OCI-LY1 (cell line): Measurements from ENCODE around the gene SLFN5.

Experiments used
- H2AFZ ChIP-seq: fragments of 200-600 bp; sonication (generic), shearing (Covaris generic); 2 replicates; pipeline ENCODE4 v1.6.0; 2014; ENCODE audit warnings: antibody characterized with exemption, mild to moderate bottlenecking, low read length
- H3F3A ChIP-seq: fragments of 200-600 bp; sonication (generic), shearing (Covaris generic); 2 replicates; pipeline ENCODE4 v1.6.0; 2014; ENCODE audit warnings: mild to moderate bottlenecking, antibody characterized with exemption, low read length, moderate library complexity; ENCODE audit not compliant: insufficient read depth
- H3K27ac ChIP-seq: fragments of 200-600 bp; sonication (generic); 2 replicates; pipeline ENCODE4 v1.5.1; 2014; ENCODE audit warnings: low read length, mixed run types, mild to moderate bottlenecking, low read depth; ENCODE audit not compliant: poor library complexity, severe bottlenecking
- H3K27me3 ChIP-seq: fragments of 200-600 bp; sonication (generic); 2 replicates; pipeline ENCODE4 v1.6.0; 2014; ENCODE audit warnings: antibody characterized with exemption, mild to moderate bottlenecking, low read length, moderate library complexity; ENCODE audit not compliant: insufficient read depth
- H3K36me3 ChIP-seq: fragments of 200-600 bp; sonication (generic); 2 replicates; pipeline ENCODE4 v1.6.1; 2014; ENCODE audit warnings: mild to moderate bottlenecking, antibody characterized with exemption, low read length, moderate library complexity, mixed read lengths; ENCODE audit not compliant: insufficient read depth
- H3K4me1 ChIP-seq: fragments of 200-600 bp; sonication (generic); 2 replicates; pipeline ENCODE4 v1.5.1; 2014; ENCODE audit warnings: mild to moderate bottlenecking, low read length, moderate library complexity; ENCODE audit not compliant: insufficient read depth, severe bottlenecking
- H3K4me2 ChIP-seq: fragments of 200-600 bp; sonication (generic), shearing (Covaris generic); 2 replicates; pipeline ENCODE4 v1.6.1; 2014; ENCODE audit warnings: low read length
- H3K4me3 ChIP-seq: fragments of 200-600 bp; sonication (generic); 2 replicates; pipeline ENCODE4 v1.5.1; 2014; ENCODE audit warnings: low read length, low read depth, mild to moderate bottlenecking, mixed read lengths; ENCODE audit not compliant: poor library complexity, severe bottlenecking
- H3K79me2 ChIP-seq: fragments of 200-600 bp; shearing (Covaris generic); 2 replicates; pipeline ENCODE4 v1.6.1; 2016; ENCODE audit warnings: mixed run types, low read length, mixed read lengths; ENCODE audit not compliant: insufficient read depth
- H3K9ac ChIP-seq: fragments of 200-600 bp; sonication (generic), shearing (Covaris generic); 2 replicates; pipeline ENCODE4 v1.6.1; 2014; ENCODE audit warnings: mild to moderate bottlenecking, low read length, mixed read lengths
- H3K9me2 ChIP-seq: fragments of 200-600 bp; sonication (generic), shearing (Covaris generic); 2 replicates; pipeline ENCODE4 v1.6.1; 2014; ENCODE audit warnings: low read depth, mild to moderate bottlenecking, low read length, mixed read lengths
- H3K9me3 ChIP-seq: fragments of 200-600 bp; shearing (Covaris generic); 2 replicates; pipeline ENCODE4 v1.6.1; 2014; ENCODE audit warnings: low read length, mixed read lengths
- H4K20me1 ChIP-seq: fragments of 200-600 bp; sonication (generic), shearing (Covaris generic); 2 replicates; pipeline ENCODE4 v1.6.0; 2016; ENCODE audit warnings: mild to moderate bottlenecking, low read length; ENCODE audit not compliant: insufficient read depth
- CTCF ChIP-seq: fragments of 200-600 bp; sonication (generic), shearing (Covaris generic); IDR thresholded peaks from 2 replicates; pipeline ENCODE4 v1.5.1; 2017; ENCODE audit warnings: mild to moderate bottlenecking, antibody characterized with exemption, low read length, moderate library complexity, mixed read lengths
- EZH2 ChIP-seq: fragments of 200-600 bp; sonication (generic), shearing (Covaris generic); IDR thresholded peaks from 2 replicates; pipeline ENCODE4 v1.8.0; 2017; ENCODE audit warnings: borderline replicate concordance, mixed run types, mild to moderate bottlenecking, antibody characterized with exemption, low read length, moderate library complexity, mixed read lengths

SLFN5 gene

DNA sequence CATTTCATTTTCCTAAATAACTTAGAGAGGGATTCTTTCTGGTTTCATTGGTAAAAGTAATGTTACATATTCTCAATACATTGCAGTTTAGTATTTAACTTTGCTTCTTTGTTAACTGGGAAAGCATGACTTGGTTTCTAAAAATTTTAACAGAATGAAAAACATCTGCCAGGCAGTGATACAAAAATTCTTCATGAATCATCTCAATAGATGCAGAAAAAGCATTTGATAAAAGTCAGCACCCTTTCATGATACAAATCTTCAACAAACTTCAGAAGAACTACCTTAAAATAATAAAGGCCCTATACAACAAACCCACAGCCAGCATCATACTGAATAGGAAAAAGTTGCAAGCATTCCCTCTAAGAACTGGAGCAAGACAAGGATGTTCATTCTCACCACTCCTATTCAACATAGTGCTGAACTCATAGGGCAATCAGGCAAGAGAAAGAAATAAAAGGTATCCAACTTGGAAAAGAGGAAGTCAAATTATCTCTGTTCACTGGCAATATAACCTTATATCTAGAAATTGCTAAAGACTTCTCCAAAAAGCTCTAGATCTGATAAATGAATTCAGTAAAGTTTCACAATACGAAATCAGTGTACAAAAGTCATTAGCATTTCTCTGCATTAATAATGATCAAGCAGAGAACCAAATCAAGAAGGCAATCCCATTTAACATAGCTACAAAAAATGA lies 50.4 kb downstream of the SLFN5 start:
- Histone ChIP-seq H3K9me2 (no peaks in the 10 kb centered on the region), H3K4me3 (no peak overlapping the region), H3F3A (no peaks in the 10 kb centered on the region), H2AFZ (no peak overlapping the region), H4K20me1 (no peaks in the 10 kb centered on the region), H3K27ac (no peak overlapping the region), H3K4me1 (no peaks in the 10 kb centered on the region), H3K27me3 (no peaks in the 10 kb centered on the region), H3K79me2 (no peaks in the 10 kb centered on the region), H3K36me3 (no peaks in the 10 kb centered on the region), H3K9me3 (no peaks in the 10 kb centered on the region), H3K9ac (no peak overlapping the region), H3K4me2 (no peak overlapping the region)
- TF ChIP-seq EZH2 (no peak), CTCF (no peak)

DNA sequence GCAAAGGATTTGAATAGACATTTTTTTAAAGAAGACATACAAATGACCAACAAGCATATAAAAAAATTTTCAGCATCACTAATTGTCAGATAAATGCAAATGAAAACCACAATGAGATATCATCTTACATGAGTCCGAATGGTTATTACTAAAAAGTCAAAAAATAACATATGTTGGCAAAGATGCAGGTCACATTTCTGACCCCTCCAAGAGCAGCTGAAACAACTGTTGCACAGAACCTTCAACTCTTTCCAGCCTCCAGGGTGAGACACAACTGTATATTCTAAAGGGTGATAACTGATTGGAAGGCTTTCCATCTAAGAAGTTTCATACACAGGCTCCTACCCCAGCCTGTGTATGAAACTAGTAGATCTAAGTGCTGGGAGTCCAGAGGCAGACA lies 51.9 kb downstream of the SLFN5 start:
- no peaks in the 10 kb centered on the region; the same call in 1 of the 2 replicates for H3K27me3 ChIP-seq
- TF ChIP-seq CTCF: no peak
- TF ChIP-seq EZH2: no peak
- H3K36me3 ChIP-seq: no peaks in the 10 kb centered on the region
- H4K20me1 ChIP-seq: no peaks in the 10 kb centered on the region
- no peak overlapping the region for H2AFZ ChIP-seq
- no peaks in the 10 kb centered on the region for H3K79me2 ChIP-seq
- H3K27ac ChIP-seq: no peak overlapping the region
- no peaks in the 10 kb centered on the region for H3K4me1 ChIP-seq
- H3K9me2 ChIP-seq: no peaks in the 10 kb centered on the region
- H3F3A ChIP-seq: no peaks in the 10 kb centered on the region
- H3K9ac ChIP-seq: no peak overlapping the region
- no peak overlapping the region for H3K4me2 ChIP-seq
- no peak overlapping the region for H3K4me3 ChIP-seq
- H3K9me3 ChIP-seq: no peaks in the 10 kb centered on the region

- TF ChIP-seq EZH2 (no peak), CTCF (no peak)
Observed at GRCh38 chr17:35295686-35296085, 52.8 kb downstream of the SLFN5 start.

More at GRCh38 chr17:35295686-35296085, 52.8 kb downstream of the SLFN5 start:
- H4K20me1 ChIP-seq: no peaks in the 10 kb centered on the region
- H3K27me3 ChIP-seq: no peaks in the 10 kb centered on the region; the same call in 1 of the 2 replicates
- H3K27ac ChIP-seq: no peak overlapping the region
- H3K4me3 ChIP-seq: no peak overlapping the region
- no peak overlapping the region for H3K9ac ChIP-seq
- H3K4me2 ChIP-seq: no peak overlapping the region
- no peaks in the 10 kb centered on the region for H3K9me3 ChIP-seq
- no peaks in the 10 kb centered on the region for H3K36me3 ChIP-seq
- H3K79me2 ChIP-seq: no peaks in the 10 kb centered on the region
- H3K4me1 ChIP-seq: no peaks in the 10 kb centered on the region
- H3F3A ChIP-seq: no peaks in the 10 kb centered on the region
- H2AFZ ChIP-seq: no peak overlapping the region
- H3K9me2 ChIP-seq: no peaks in the 10 kb centered on the region
